Activated CD4-positive, alpha-beta T cell treated with anti-CD3 and anti-CD28 coated beads, Interleukin-2, amount 50 U/mL, for 24 hours (primary cell): ENCODE measurements around the gene GPAT3.
"Not testable (repeated sequence)": the region's sequence is repeated elsewhere in the genome, so short reads cannot be mapped to it uniquely, and the experiment has no call there.

Experiments
- DNase-seq, 2 donors: peaks; one replicate each; pipeline ENCODE4 v3.0.0-alpha.2; 2020; ENCODE audit warnings: low read depth in 1 of 2, low spot score in 1 of 2

Gene GPAT3

GRCh38 chr4:83548151-83548905 is 12.4 kb downstream of the GPAT3 start:
- DNase-seq, result peak; percentile 32 to 54

GRCh38 chr4:83552083-83552482 is 16.2 kb downstream of the GPAT3 start:
- no peak for DNase-seq

- no peak for DNase-seq
These were observed 17.0 kb downstream of the GPAT3 start for GRCh38 chr4:83552924-83553323.

- DNase-seq, result no peak
These were observed 20.2 kb downstream of the GPAT3 start for GRCh38 chr4:83556006-83556707.

GRCh38 chr4:83556816-83557215 is 20.9 kb downstream of the GPAT3 start:
- DNase-seq, result no peak

GRCh38 chr4:83558059-83558653 is 22.2 kb downstream of the GPAT3 start:
- DNase-seq, result no peak

- DNase-seq, result no peak
These were observed 22.8 kb downstream of the GPAT3 start for GRCh38 chr4:83558680-83559079.

- no peak for DNase-seq
These were observed 24.6 kb downstream of the GPAT3 start for GRCh38 chr4:83560523-83560922.

GRCh38 chr4:83561381-83561780 is 25.5 kb downstream of the GPAT3 start:
- no peak for DNase-seq

GRCh38 chr4:83563998-83564397 is 28.1 kb downstream of the GPAT3 start:
- DNase-seq, result no peak

- no peak for DNase-seq
These were observed 32.2 kb downstream of the GPAT3 start for GRCh38 chr4:83568062-83568461.

GRCh38 chr4:83569429-83569828 is 33.5 kb downstream of the GPAT3 start:
- no peak for DNase-seq

GRCh38 chr4:83569987-83570386 is 34.1 kb downstream of the GPAT3 start:
- DNase-seq, result no peak

GRCh38 chr4:83572848-83573247 is 36.9 kb downstream of the GPAT3 start:
- DNase-seq, result no peak

- DNase-seq, result no peak
These were observed 38.3 kb downstream of the GPAT3 start for GRCh38 chr4:83574247-83574646.

- DNase-seq, result not testable (repeated sequence)
These were observed 40.3 kb downstream of the GPAT3 start for GRCh38 chr4:83576237-83576636.

GRCh38 chr4:83581411-83582288 is 45.7 kb downstream of the GPAT3 start:
- DNase-seq, result no peak

GRCh38 chr4:83582289-83582785 is 46.4 kb downstream of the GPAT3 start:
- DNase-seq, result no peak

- DNase-seq, result no peak
These were observed 50.1 kb downstream of the GPAT3 start for GRCh38 chr4:83585982-83586508.

GRCh38 chr4:83589279-83589678 is 53.4 kb downstream of the GPAT3 start:
- DNase-seq, result no peak

- DNase-seq, result no peak
These were observed 55.1 kb downstream of the GPAT3 start for GRCh38 chr4:83591056-83591455.
